ENCODE results near the gene GSE1.

DNA sequence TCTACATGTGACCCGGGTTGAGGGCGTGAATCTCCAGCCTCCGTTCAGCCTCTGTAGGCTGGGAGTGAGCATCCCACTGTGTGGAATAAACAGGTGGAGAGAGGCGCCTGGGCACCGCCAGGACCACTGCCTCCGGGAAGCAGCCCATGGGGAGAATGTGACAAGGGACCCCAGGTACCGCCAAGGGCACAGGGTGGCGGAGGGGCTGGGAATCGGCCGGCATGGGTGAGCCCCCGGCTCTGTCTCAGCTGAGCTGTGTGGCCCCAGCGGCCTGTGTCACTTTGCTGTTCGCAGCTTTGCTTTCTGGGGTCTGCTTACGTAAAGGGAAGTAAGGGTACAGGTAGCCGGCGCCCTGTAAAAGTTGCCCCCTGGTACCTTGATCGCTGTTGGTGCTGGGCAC lies 11.5 kb downstream of the GSE1 start:
- TF ChIP-seq, protein P1, sequence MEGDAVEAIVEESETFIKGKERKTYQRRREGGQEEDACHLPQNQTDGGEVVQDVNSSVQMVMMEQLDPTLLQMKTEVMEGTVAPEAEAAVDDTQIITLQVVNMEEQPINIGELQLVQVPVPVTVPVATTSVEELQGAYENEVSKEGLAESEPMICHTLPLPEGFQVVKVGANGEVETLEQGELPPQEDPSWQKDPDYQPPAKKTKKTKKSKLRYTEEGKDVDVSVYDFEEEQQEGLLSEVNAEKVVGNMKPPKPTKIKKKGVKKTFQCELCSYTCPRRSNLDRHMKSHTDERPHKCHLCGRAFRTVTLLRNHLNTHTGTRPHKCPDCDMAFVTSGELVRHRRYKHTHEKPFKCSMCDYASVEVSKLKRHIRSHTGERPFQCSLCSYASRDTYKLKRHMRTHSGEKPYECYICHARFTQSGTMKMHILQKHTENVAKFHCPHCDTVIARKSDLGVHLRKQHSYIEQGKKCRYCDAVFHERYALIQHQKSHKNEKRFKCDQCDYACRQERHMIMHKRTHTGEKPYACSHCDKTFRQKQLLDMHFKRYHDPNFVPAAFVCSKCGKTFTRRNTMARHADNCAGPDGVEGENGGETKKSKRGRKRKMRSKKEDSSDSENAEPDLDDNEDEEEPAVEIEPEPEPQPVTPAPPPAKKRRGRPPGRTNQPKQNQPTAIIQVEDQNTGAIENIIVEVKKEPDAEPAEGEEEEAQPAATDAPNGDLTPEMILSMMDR (IDR thresholded peaks at IDR 0.05): no peak
- TF ChIP-seq POLR2A (IDR thresholded peaks at IDR 0.05): no peak
